ELF-1 (cell line): ENCODE data around the gene MYBPC2.

Source experiments
- DNase-seq: peaks from one replicate; pipeline ENCODE4 v3.0.0-alpha.2; 2016; ENCODE audit warnings: low read depth, low spot score

The MYBPC2 gene

GRCh38 chr19:50479761-50480251 lies 47.1 kb downstream of the MYBPC2 start:
- no peak for DNase-seq

GRCh38 chr19:50480281-50481111 lies 47.8 kb downstream of the MYBPC2 start:
- no peak for DNase-seq

GRCh38 chr19:50481351-50482149 lies 48.9 kb downstream of the MYBPC2 start:
- no peak for DNase-seq

GRCh38 chr19:50482271-50482855 lies 49.7 kb downstream of the MYBPC2 start:
- DNase-seq: no peak

GRCh38 chr19:50482916-50483315 lies 50.2 kb downstream of the MYBPC2 start:
- no peak for DNase-seq

GRCh38 chr19:50485284-50485955 lies 52.7 kb downstream of the MYBPC2 start:
- DNase-seq: no peak

- DNase-seq: peak; percentile 96
Measured at GRCh38 chr19:50486823-50487515, 54.3 kb downstream of the MYBPC2 start.

GRCh38 chr19:50488389-50489194 lies 55.9 kb downstream of the MYBPC2 start:
- no peak for DNase-seq

GRCh38 chr19:50489461-50490011 lies 56.8 kb downstream of the MYBPC2 start:
- no peak for DNase-seq

GRCh38 chr19:50490411-50490811 lies 57.7 kb downstream of the MYBPC2 start:
- DNase-seq: no peak

- no peak for DNase-seq
Measured at GRCh38 chr19:50490991-50491472, 58.3 kb downstream of the MYBPC2 start.

GRCh38 chr19:50492303-50493052 lies 59.8 kb downstream of the MYBPC2 start:
- no peak for DNase-seq

GRCh38 chr19:50493171-50493570 lies 60.5 kb downstream of the MYBPC2 start:
- no peak for DNase-seq

GRCh38 chr19:50494186-50495019 lies 61.7 kb downstream of the MYBPC2 start:
- no peak for DNase-seq

GRCh38 chr19:50495020-50495531 lies 62.4 kb downstream of the MYBPC2 start:
- DNase-seq: no peak

DNA sequence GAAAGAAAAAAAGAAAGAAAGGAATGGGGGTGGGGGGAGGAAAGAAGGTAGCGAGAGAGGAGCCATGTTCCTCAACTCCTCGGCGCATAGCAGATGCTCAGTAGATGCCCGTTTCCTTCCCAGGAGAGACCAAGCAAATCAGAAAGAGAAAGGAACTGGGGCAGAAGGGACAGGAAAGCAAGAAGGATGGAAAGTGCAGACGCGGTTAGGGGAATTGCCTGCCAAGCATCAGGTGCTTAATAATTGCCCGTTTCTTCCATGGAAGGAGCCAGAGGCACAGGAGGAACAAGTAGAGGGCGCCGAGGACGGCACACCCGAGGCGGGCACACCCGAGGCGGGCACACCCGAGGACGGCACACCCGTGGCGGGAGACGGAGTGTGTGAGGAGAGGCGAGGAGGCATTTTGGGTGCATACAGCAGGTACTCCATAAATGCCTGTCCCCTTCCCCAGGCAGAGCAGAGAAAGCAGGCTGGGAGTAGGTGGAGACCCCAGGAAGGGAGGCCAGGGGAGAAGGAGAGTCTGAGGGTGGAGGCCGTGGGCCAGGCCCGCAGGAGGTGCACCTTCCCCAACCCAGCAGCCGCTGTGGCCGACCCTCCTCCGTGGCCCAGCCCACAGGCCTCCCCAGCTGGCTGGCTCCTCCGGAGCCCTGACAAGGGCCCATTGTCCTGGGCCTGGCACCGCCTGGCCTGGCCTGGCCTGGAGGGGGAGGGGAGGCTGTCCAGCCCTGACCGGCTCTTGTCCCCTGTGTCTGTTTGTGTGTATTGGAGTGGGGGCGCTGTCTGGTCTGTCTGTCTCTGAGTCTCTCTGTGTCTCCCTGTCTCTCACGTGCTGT lies 63.7 kb downstream of the MYBPC2 start:
- DNase-seq: peak; percentile 84

DNA sequence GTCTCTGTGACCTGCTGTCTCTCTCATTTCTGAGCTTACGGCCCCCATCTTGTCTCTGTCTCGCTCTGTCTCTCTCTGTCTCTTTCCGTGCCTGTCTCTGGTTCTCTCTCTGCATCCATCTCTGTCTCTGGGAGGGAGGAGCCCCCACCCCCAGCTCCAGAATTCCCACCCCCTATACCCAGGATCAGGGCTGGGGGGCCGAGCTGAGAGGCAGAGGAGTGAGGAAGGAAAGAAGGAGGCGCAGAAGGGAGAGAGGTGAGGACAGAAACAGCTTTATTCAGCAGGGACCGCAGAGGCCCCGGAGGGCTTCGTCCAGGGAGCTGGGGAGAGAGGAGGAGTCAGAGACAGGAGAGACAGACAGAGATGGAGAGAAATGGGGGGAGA lies 64.3 kb downstream of the MYBPC2 start:
- no peak for DNase-seq
